GM21825 (cell line): ENCODE measurements around the gene RFX5.
"Not testable (repeated sequence)": the region's sequence is repeated elsewhere in the genome, so short reads cannot be mapped to it uniquely, and the experiment has no call there.

Source experiments
- ATAC-seq: cut with Tn5 transposase; IDR thresholded peaks from one replicate; pipeline ENCODE4 v1.9.1; 2021; ENCODE audit warnings: mild to moderate bottlenecking, moderate library complexity; ENCODE audit not compliant: unreplicated experiment

The RFX5 gene

GRCh38 chr1:151346769-151347522, at the start of gene RFX5:
Gene RFX5, minus strand, starts transcription at chr1:151347252. Its CDS starts 932 bp downstream, at chr1:151346320.
- peak; percentile 91 for ATAC-seq

- ATAC-seq: not testable (repeated sequence)
Measured at GRCh38 chr1:151396265-151396664, 49.2 kb upstream of the RFX5 start.

- ATAC-seq: no peak
Measured at GRCh38 chr1:151393583-151393982, 46.5 kb upstream of the RFX5 start.

- ATAC-seq: no peak
Measured at GRCh38 chr1:151391079-151391563, 44.1 kb upstream of the RFX5 start.

- ATAC-seq: not testable (repeated sequence)
Measured at GRCh38 chr1:151390221-151391078, 43.4 kb upstream of the RFX5 start.

- ATAC-seq: no peak
Measured at GRCh38 chr1:151386002-151386401, 39.0 kb upstream of the RFX5 start.

- no peak for ATAC-seq
Measured at GRCh38 chr1:151384584-151384983, 37.5 kb upstream of the RFX5 start.

GRCh38 chr1:151377150-151377884, 30.3 kb upstream of the RFX5 start:
- ATAC-seq: no peak

- ATAC-seq: no peak
Measured at GRCh38 chr1:151373196-151373595, 26.1 kb upstream of the RFX5 start.

GRCh38 chr1:151372058-151372934, 25.2 kb upstream of the RFX5 start, which contains the start of gene SELENBP1:
Gene SELENBP1, minus strand, starts transcription at chr1:151372705. Its CDS starts 64 bp downstream, at chr1:151372641.
- ATAC-seq: no peak

- ATAC-seq: no peak
Measured at GRCh38 chr1:151371370-151372057, 24.5 kb upstream of the RFX5 start.

GRCh38 chr1:151370211-151370911, 23.3 kb upstream of the RFX5 start:
- ATAC-seq: no peak

GRCh38 chr1:151369621-151370048, 22.6 kb upstream of the RFX5 start:
- ATAC-seq: no peak

GRCh38 chr1:151369302-151369610, 22.2 kb upstream of the RFX5 start:
- ATAC-seq: no peak

GRCh38 chr1:151368393-151369301, 21.6 kb upstream of the RFX5 start:
- no peak for ATAC-seq

- no peak for ATAC-seq
Measured at GRCh38 chr1:151367658-151368392, 20.8 kb upstream of the RFX5 start.

- no peak for ATAC-seq
Measured at GRCh38 chr1:151364996-151365395, 17.9 kb upstream of the RFX5 start.
